ENCODE measurements around the gene CD19.
A peak's percentile ranks its signal among the peaks of the same experiment; 100 is the strongest.

DNA sequence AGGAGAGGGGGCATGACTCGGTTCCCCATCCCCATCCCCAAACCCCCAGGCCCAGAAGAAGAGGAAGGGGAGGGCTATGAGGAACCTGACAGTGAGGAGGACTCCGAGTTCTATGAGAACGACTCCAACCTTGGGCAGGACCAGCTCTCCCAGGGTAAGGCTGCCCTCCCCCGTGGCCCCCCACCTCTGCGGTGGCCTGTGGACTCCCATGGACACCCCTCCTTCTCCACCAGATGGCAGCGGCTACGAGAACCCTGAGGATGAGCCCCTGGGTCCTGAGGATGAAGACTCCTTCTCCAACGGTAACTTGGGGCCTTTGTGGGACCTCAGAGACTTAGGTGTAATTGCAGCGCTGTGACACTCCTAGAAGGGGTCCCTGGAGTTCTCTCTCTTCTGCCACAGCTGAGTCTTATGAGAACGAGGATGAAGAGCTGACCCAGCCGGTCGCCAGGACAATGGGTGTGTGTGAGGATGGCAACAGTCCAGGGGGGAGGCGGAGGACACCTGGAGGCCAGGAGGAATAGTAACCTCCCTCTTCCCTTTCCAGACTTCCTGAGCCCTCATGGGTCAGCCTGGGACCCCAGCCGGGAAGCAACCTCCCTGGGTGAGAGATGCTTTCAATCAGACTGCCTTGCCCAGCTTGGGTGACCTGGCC is 5.6 kb downstream of the CD19 start:
- TF ChIP-seq MYC (IDR thresholded peaks at IDR 0.05; ENCODE audit: low read depth, low read length) (no peak), POLR2A (IDR thresholded peaks at IDR 0.05; ENCODE audit: extremely low read depth, insufficient read length) (no peak)
- TF ChIP-seq, protein P1, sequence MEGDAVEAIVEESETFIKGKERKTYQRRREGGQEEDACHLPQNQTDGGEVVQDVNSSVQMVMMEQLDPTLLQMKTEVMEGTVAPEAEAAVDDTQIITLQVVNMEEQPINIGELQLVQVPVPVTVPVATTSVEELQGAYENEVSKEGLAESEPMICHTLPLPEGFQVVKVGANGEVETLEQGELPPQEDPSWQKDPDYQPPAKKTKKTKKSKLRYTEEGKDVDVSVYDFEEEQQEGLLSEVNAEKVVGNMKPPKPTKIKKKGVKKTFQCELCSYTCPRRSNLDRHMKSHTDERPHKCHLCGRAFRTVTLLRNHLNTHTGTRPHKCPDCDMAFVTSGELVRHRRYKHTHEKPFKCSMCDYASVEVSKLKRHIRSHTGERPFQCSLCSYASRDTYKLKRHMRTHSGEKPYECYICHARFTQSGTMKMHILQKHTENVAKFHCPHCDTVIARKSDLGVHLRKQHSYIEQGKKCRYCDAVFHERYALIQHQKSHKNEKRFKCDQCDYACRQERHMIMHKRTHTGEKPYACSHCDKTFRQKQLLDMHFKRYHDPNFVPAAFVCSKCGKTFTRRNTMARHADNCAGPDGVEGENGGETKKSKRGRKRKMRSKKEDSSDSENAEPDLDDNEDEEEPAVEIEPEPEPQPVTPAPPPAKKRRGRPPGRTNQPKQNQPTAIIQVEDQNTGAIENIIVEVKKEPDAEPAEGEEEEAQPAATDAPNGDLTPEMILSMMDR (IDR thresholded peaks at IDR 0.05; ENCODE audit: low read depth, low read length), result peak; percentile 7

All from NB4 (cell line).